Occipital lobe (tissue), 2 donors: Measurements from ENCODE around the gene CCDC93. TPM values are rescaled to one million over a fixed set of nuclear protein-coding genes. Genes with fewer than 3 reads are reported as not detected.
A peak's percentile ranks its signal among the peaks of the same experiment; 100 is the strongest.
"Not testable (repeated sequence)": the region's sequence is repeated elsewhere in the genome, so short reads cannot be mapped to it uniquely, and the experiment has no call there.

Source experiments
- DNase-seq: peaks from one replicate; lab custom pipeline; 2025; lab: John Stamatoyannopoulos, UW
- total RNA-seq: library from RNA; depleted of rRNA; stranded (reverse); fragments of >200 nt; gene quantifications from one replicate; pipeline ENCODE4 v1.2.3, GENCODE V29; 2014

The CCDC93 gene
- total RNA-seq, 1 donor from 2014 or later = 46.6 TPM

DNA sequence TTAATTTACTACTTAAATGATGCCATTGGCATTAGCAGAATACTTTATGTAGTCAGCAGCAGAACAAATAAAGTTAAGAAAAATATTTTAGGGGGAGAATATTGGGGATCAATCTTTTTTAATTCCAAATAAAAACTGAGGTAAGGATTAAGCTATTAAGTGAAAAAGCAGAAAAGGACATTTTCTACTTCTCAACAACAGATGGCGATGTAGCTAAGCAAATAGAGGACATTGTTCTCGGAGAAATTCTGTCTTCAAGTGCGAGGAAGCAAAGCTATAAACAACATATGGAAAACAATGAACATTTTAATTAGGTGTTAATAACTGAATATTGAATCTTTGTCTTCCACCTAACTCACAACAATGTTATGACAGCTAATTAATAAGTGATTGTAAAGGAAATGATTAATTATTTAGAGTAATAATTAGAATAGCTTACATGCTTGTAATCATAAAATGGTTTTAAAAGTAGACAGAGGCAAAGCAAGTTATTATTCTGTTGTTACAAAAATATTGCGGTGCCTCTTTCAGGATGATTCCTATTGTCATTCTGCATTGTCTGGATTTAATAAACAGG, 32.9 kb upstream of the CCDC93 start:
- DNase-seq = no peak

DNA sequence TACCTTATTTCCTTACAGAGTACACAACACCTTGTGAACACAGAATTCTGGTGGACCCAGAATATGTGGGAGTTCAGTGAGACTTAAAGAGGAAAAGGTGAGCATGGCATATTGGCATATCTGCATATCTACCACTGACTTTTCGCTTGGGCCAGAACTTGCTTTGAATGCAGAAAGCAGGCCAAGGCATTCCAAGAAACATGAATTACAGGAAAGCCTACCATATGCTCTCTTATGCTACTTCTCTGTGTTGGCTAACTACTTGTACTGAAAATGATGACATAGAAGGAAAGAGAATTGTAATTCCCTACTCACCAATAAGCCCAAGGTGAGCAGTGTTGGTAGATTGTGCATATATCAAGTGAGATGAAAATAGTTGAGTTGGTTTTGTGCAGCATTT, 31.4 kb upstream of the CCDC93 start:
- no peak for DNase-seq

- no peak for DNase-seq
These were observed 31.0 kb upstream of the CCDC93 start for GRCh38 chr2:118044854-118045253.

GRCh38 chr2:118044103-118044716, 30.3 kb upstream of the CCDC93 start:
- no peak for DNase-seq

- DNase-seq = no peak
These were observed 27.0 kb upstream of the CCDC93 start for GRCh38 chr2:118040891-118041290.

DNA sequence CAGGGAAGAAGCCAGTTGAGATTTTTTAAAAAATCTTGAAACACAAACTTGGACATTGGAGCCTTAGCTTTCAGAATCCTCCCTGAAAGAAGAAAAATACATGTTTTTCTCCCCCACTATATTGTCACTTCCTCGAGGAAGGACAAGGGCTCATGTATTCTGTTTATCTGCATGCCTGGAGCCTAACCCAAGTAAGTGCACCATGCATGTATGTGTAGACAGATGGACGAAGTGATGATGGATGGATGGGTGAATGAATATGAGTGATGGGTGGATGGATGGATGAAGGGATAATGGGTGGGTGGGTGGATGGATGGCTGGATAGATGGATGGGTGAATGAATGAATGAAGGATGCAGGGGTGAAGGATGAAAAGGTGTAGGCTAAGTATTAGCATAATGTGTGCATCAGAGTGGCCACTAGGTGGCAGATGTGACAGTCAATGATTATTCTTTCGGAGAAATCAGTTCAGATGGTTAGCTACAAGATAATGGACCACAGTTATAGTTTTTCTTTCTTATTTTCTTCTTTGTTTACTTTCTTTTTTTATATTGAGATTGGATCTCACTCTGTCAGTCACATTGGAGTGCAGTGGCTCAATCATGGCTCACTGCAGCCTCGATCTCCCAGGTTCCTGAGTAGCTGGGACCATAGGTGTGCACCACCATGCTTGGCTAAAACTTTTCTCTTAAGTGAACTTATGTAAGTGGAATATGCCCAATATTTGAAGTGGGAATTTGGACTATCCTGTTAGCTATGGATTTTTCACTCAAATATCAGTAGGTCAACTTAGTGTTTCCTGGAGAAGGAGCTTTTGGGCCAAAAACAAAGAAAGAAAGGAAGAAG, 18.5 kb upstream of the CCDC93 start:
- no peak for DNase-seq

DNA sequence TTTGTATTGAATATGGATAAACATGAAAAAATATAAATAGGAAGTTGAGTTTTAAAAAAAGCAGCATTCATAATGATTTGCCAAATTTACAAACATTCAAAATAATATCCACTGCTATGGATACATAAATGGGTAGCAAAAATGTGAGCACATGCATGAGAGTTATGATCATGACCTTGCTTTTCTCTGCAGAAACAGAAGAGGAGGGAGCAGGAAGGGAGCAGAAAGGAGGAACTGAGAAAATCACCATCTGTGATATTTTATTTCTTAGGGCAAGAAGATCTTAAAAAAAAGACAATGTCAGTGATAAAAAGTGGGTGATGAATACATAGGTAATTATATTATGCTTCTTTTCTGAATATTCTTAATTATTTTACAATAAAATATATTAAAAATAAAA, 17.7 kb upstream of the CCDC93 start:
- no peak for DNase-seq

DNA sequence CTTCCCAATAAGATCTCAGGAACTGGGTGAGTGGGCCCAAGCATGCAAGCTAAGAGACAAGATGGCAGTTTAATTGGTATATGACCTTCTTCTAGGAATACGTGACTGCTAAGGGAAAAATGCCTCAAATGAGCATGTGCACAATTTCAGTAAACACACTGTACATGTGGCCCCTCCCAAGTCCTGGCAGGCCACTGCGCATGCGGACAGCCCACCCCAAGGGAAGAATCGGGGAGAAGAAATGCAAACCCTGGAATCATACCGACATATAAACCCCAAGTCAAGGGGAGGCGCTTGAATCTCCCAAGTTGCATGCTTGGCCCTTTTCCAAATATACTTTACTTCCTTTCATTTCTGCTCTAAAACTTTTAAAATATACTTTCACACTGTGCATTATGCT, 15.2 kb upstream of the CCDC93 start:
- DNase-seq = no peak

GRCh38 chr2:118021356-118021755, 7.5 kb upstream of the CCDC93 start:
- DNase-seq = no peak

GRCh38 chr2:118019821-118020220, 6.0 kb upstream of the CCDC93 start:
- no peak for DNase-seq

GRCh38 chr2:118016911-118017310, 3.0 kb upstream of the CCDC93 start:
- DNase-seq = no peak

GRCh38 chr2:118015761-118016160, 1.9 kb upstream of the CCDC93 start:
- DNase-seq = not testable (repeated sequence)

DNA sequence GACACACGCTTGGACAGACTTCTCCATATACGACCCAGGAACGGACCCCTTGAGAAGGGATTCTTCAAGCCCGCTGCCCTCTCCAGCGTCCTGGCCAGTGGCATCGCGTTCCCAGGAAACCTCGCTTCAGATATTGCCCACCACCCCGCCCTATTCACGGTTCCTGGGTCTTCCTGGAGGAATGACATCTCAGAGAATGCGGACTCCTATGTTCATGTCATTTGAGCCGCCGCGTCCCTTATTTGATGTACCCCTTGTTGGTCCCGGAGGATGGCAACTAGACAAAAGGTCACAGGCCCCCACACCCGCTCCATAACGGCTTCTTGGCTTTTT, 588 bp upstream of the CCDC93 start:
- no peak for DNase-seq

GRCh38 chr2:118013221-118013723, 598 bp downstream of the CCDC93 start:
- peak; percentile 22 for DNase-seq

DNA sequence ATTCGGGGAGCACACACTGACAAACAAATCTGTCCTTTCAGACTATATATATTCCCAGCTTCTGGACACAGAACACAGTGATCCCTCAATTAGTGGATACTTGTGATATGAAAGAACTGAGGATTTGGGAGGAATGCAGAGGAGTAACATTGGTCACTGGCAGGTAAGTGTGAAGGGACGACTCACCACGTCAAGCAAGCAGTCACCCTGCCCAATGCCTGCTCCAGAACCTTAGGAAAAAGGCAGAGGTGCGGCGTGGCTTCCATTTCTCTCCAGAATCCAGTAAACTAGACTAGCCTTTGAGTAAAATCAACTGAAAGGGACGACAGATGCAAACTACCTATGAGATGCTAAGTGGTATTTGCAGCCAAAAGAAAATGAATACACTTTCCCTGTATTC, 1.1 kb downstream of the CCDC93 start:
- DNase-seq = no peak

DNA sequence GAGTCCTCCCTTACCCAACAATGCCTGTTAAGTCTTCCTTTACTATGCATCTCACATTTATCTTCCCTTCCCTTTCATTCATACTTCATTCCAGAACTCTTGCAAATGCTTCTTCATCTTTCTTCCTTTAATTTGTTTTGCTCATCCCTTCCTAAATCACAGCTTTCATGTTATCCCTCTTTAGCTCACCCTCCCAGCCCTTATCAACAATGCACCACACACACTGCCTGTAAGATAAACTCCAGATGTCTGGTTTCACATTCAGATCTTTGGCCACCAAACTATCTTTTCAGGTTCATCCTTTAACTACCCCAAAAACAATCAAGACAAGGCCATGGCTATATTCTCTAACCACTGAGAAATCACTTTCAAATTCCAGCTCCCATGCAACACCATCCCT, 3.4 kb downstream of the CCDC93 start:
- DNase-seq = no peak

DNA sequence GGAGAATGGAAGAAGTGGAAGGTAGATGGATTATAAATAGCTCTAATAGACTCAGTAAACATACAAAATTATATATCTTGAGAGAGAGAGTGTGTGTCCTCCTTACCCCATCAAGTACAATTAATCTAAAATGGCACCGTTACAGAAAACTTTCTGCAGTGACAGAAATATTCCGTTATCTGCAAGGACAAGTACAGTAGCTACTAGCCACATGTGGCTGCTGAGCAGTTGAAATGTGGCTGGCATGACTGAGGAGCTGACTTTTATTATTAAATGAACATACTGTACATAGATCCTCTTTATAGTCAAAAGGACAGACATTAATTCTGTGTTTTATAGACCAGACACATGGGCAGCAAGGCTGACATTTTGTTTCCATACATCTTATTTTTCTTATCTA, 7.0 kb downstream of the CCDC93 start:
- no peak for DNase-seq

DNA sequence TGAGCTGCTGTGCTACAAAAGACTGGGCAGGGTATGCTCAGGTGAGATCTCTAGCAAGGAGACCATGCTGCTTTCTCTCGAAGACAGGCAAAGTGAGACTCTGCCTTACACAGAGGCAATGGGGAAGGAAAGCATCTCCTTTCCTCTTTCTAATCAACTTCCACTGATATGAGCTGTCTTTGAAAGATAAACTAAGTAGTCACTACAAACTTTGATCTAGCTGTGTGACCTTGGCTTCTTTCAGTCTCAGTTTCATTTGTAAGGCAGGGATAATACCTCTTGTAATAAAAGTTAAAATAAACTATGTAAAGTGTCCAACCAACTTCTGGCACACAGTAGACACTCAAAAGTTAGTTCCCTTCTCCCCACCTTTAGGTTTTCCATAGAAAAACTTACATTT, 7.5 kb downstream of the CCDC93 start:
- no peak for DNase-seq

- no peak for DNase-seq
These were observed 10.5 kb downstream of the CCDC93 start for GRCh38 chr2:118003396-118003824.

GRCh38 chr2:118000041-118000440, 13.8 kb downstream of the CCDC93 start:
- no peak for DNase-seq

GRCh38 chr2:117997872-117998454, 15.9 kb downstream of the CCDC93 start:
- no peak for DNase-seq

- DNase-seq = no peak
These were observed 17.3 kb downstream of the CCDC93 start for GRCh38 chr2:117996525-117996924.
